ENCODE results near the gene ABCB1.

- TF ChIP-seq, protein P1, sequence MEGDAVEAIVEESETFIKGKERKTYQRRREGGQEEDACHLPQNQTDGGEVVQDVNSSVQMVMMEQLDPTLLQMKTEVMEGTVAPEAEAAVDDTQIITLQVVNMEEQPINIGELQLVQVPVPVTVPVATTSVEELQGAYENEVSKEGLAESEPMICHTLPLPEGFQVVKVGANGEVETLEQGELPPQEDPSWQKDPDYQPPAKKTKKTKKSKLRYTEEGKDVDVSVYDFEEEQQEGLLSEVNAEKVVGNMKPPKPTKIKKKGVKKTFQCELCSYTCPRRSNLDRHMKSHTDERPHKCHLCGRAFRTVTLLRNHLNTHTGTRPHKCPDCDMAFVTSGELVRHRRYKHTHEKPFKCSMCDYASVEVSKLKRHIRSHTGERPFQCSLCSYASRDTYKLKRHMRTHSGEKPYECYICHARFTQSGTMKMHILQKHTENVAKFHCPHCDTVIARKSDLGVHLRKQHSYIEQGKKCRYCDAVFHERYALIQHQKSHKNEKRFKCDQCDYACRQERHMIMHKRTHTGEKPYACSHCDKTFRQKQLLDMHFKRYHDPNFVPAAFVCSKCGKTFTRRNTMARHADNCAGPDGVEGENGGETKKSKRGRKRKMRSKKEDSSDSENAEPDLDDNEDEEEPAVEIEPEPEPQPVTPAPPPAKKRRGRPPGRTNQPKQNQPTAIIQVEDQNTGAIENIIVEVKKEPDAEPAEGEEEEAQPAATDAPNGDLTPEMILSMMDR (IDR thresholded peaks at IDR 0.05), result no peak
- TF ChIP-seq EZH2 (IDR thresholded peaks at IDR 0.05) (no peak), EZH2phosphoT487 (IDR thresholded peaks at IDR 0.05) (no peak)
Observed at GRCh38 chr7:87615197-87615596, 14.5 kb upstream of the ABCB1 start.
